Coronary artery (tissue), 2 donors: Measurements from ENCODE around the gene GPX1.
"Not testable (repeated sequence)": the region's sequence is repeated elsewhere in the genome, so short reads cannot be mapped to it uniquely, and the experiment has no call there.

Experiments
- DNase-seq: peaks from one replicate; pipeline ENCODE4 v3.0.0-alpha.2; 2017; ENCODE audit warnings: low spot score
- H3K27ac ChIP-seq, 2 donors: fragments of 200-600 bp; sonication (generic); one replicate each; pipeline ENCODE4 v1.5.1; 2016 to 2019
- H3K4me3 ChIP-seq: fragments of 200-600 bp; sonication (generic); 2 replicates; pipeline ENCODE4 v1.5.1; 2016; ENCODE audit warnings: mild to moderate bottlenecking, moderate library complexity
- TF ChIP-seq, protein P1 (sequence below): fragments of 200-600 bp; sonication (generic); IDR thresholded peaks from one replicate; pipeline ENCODE4 v1.5.1; 2019; ENCODE audit warnings: antibody characterized with exemption

The GPX1 gene

DNA sequence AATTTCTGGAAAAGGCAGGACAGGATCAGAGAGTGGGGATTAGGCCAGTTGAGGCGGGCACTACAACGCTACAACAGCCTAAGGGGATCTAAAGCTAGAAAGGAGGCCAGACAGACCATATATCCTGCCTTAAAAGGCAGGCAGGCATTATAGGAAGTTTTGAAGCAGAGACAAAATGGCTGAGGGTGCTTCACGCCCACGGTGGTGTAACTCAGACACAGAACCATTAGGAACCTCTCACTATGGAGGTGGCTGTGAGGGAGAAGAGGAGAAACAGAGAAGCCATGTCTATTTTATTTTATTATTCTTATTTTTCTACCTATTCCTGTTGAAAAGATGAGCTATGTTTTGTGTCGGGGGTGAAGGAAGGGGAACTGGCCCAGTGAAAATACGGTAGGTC is 16.2 kb downstream of the GPX1 start:
- no peak overlapping the region for H3K4me3 ChIP-seq
- peak overlapping the region; percentile 11 to 47 for H3K27ac ChIP-seq
- no peak for DNase-seq
- TF ChIP-seq, protein P1, sequence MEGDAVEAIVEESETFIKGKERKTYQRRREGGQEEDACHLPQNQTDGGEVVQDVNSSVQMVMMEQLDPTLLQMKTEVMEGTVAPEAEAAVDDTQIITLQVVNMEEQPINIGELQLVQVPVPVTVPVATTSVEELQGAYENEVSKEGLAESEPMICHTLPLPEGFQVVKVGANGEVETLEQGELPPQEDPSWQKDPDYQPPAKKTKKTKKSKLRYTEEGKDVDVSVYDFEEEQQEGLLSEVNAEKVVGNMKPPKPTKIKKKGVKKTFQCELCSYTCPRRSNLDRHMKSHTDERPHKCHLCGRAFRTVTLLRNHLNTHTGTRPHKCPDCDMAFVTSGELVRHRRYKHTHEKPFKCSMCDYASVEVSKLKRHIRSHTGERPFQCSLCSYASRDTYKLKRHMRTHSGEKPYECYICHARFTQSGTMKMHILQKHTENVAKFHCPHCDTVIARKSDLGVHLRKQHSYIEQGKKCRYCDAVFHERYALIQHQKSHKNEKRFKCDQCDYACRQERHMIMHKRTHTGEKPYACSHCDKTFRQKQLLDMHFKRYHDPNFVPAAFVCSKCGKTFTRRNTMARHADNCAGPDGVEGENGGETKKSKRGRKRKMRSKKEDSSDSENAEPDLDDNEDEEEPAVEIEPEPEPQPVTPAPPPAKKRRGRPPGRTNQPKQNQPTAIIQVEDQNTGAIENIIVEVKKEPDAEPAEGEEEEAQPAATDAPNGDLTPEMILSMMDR, result no peak

DNA sequence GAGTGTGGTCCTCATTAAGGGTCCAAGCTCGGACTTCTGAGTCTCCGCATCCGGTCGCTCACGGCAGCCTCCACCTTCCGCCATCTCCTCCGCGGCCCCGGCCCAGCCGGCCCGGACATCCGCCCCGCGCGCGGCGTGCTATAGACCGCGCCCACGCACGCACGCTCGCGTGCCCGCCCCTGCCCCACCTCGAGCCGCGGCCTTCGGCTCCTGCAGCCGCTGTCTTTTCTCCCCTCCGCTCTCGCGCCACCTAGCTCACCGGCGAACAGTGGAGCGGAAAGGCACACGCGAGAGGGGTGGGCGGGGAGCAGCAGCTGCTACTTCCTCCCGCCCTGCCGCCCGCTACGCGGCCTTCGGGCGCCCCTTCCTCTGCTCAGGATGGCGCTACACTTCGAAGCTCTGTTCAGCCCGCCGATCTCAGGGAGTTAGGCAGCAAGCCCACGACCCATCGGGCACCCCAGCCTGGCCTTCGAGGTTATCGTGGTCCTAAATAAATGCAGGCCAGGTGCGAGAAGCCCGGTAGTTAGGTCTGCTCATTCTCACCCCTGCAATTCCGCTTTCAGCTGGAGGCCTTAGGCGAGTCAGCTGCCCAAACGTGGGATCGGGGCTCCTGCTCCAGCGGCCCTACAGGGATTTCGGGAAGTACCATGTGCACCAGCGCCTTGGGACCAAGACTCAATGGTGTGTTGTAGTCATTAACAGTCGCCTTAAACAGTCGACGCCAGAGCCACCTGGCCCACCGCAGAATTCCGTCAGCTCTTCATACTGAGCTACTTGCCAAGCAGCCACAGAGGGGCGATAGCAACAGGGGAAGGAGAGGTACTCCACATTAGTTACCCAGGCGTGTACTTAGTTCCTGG is 18.0 kb downstream of the GPX1 start, which contains the start of gene USP4:
TSS of gene USP4 (minus strand) at position 113 of the 860 bp plus-strand sequence. CDS start at position 84, 29 bp downstream.
- peak within 1 kb of the TSS; percentile 92 to 95 for H3K27ac ChIP-seq
- DNase-seq, result peak; percentile 90
- TF ChIP-seq, protein P1, result no peak
- H3K4me3 ChIP-seq, result peak within 1 kb of the TSS; percentile 86

DNA sequence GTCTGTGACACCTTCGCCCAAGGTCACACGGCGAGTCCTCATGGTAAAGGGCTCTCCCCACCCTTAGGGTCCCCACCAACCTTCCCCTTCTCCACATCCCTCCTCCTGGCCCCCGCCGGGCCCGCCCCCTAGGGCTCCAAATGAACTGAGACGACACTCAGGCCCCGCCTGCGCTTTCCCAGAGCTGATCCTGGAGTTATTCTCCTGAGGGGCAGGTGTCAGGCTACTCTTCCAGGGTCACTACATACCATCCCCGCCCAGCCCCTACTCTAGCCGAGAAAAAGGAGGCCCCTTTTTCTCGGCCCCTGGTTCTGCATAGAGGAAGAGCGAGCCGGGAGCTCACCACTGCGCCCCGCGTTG is 18.6 kb downstream of the GPX1 start:
- DNase-seq, result no peak
- H3K4me3 ChIP-seq, result peak overlapping the region; percentile 86
- TF ChIP-seq, protein P1, result no peak
- H3K27ac ChIP-seq, result peak overlapping the region; percentile 92 to 95

DNA sequence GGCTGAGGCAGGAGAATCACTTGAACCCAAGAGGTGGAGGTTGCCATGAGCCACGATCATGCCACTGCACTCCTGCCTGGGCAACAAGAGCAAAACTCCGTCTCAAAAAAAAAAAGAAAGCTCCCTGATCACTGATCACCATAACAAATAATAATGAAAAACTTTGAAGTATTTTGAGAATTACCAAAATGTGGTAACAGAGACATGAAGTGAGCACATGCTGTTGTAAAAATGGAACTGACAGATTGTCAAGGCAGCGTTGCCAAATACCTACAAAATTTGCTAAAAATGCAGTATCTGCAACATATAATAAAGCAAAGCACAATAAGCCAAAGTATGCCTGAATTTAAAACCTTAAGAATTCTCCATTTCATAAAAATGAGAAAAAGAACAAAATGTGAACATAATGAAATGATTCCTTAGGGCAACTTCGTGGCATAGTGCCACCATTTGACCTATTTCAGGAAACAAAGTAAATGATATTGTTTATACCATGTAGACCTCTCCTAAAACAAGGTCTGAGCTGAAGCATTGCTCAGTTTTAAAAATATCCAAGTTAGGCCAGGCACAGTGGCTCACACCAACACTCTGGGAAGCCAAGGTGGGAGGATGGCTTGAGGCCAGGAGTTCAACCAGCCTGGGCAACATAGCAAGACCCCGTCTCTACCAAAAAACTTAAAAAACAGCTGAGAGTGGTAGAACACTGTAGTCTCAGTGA is 24.1 kb downstream of the GPX1 start:
- TF ChIP-seq, protein P1, result no peak
- DNase-seq, result no peak
- Histone ChIP-seq H3K4me3 (no peak overlapping the region), H3K27ac (peak overlapping the region in 1 of 2 donors; percentile 32)

DNA sequence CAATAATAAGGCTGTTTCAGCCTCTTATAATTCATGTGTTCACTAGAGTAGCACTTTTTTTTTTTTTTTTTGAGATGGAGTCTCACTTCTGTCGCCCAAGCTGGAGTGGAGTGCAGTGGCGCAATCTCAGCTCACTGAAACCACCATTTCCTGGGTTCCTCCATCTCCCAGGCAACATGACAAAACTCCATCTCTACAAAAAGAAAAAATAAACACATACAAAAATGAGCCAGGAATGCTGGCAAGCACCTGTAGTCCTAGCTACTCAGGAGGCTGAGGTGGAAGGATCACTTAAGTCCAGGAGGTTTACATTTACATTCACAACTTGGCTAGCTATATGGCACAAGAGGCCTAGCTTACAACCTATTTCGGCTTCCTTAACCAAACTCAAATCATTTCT is 25.1 kb downstream of the GPX1 start:
- TF ChIP-seq, protein P1, result no peak
- DNase-seq, result no peak
- peak overlapping the region in 1 of 2 donors; percentile 32 for H3K27ac ChIP-seq
- no peak overlapping the region for H3K4me3 ChIP-seq

DNA sequence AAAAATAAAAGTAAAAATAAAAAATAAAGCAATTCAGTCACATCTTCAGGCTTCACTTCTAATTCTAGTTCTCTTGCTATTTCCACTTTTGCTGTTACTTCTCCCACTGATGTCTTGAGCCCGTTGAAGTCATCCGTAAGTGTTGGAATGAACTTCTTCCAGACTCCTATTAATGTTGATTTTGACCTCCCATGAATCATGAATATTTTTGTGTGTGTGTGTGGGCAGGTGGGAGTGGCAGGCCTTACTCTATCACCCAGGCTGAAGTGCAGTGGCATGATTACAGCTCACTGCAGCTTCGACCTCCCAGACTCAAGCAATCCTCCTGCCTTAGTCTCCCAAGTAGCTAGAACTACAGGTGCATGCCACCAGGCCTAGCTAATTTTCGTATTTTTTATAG is 29.0 kb downstream of the GPX1 start:
- H3K4me3 ChIP-seq, result no peak overlapping the region
- no peak overlapping the region for H3K27ac ChIP-seq
- DNase-seq, result no peak
- TF ChIP-seq, protein P1, result no peak

DNA sequence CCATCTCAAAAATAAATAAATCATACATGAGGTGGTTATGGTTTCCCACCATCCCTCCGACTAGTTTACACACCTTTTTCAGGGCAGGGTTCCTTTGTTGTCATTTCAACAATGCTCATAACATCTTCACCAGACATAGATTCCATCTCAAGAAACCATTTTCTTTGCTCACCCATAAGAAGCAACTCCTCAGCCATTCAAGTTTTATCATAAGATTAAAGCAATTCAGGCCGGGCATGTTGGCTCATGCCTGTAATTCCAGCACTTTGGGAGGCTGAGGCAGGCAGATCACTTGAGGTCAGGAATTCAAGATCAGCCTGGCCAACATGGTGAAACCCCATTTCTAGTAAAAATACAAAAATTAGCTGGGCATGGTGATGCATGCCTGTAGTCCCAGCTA is 29.8 kb downstream of the GPX1 start:
- not testable (repeated sequence) for H3K27ac ChIP-seq, H3K4me3 ChIP-seq, DNase-seq
